ENCODE results near the gene SLC9A3. TPM values are rescaled to one million over a fixed set of nuclear protein-coding genes. Genes with fewer than 3 reads are reported as not detected.

SLC9A3 gene
- total RNA-seq, 2 donors from 2014 or later, result 1.6 to 2.2 TPM

- Mint-ChIP-seq H3K27ac (no peak overlapping the region), H3K4me3 (no peak overlapping the region), H3K27me3 (peaks cover 12% of the 10 kb centered on the region), H3K4me1 (no peaks in the 10 kb centered on the region), H3K36me3 (ENCODE audit: low read depth) (no peaks in the 10 kb centered on the region), H3K9me3 (no peaks in the 10 kb centered on the region)
- ATAC-seq (replicated peaks), result no peak
Observed at GRCh38 chr5:501105-501830, 23.0 kb downstream of the SLC9A3 start.

GRCh38 chr5:500491-500890, 23.8 kb downstream of the SLC9A3 start:
- no peak for ATAC-seq (replicated peaks)
- no peaks in the 10 kb centered on the region for H3K36me3 Mint-ChIP-seq (ENCODE audit: low read depth)
- no peaks in the 10 kb centered on the region for H3K4me1 Mint-ChIP-seq
- H3K27ac Mint-ChIP-seq, result no peak overlapping the region
- H3K27me3 Mint-ChIP-seq, result peaks cover 12% of the 10 kb centered on the region
- no peak overlapping the region for H3K4me3 Mint-ChIP-seq
- H3K9me3 Mint-ChIP-seq, result no peaks in the 10 kb centered on the region

- H3K9me3 Mint-ChIP-seq, result no peaks in the 10 kb centered on the region
Observed at GRCh38 chr5:499233-500209, 24.7 kb downstream of the SLC9A3 start.

GRCh38 chr5:497871-498509, 26.3 kb downstream of the SLC9A3 start:
- Mint-ChIP-seq H3K4me1 (no peaks in the 10 kb centered on the region), H3K27me3 (peaks cover 10% of the 10 kb centered on the region), H3K9me3 (no peaks in the 10 kb centered on the region), H3K4me3 (no peak overlapping the region), H3K36me3 (ENCODE audit: low read depth) (no peaks in the 10 kb centered on the region), H3K27ac (no peak overlapping the region)
- no peak for ATAC-seq (replicated peaks)

More at GRCh38 chr5:499233-500209, 24.7 kb downstream of the SLC9A3 start:
- Mint-ChIP-seq H3K27ac (no peak overlapping the region), H3K4me1 (no peaks in the 10 kb centered on the region), H3K27me3 (peaks cover 12% of the 10 kb centered on the region), H3K4me3 (no peak overlapping the region), H3K36me3 (ENCODE audit: low read depth) (no peaks in the 10 kb centered on the region)
- ATAC-seq (replicated peaks), result no peak

GRCh38 chr5:497090-497700, 27.1 kb downstream of the SLC9A3 start:
- no peaks in the 10 kb centered on the region for H3K9me3 Mint-ChIP-seq
- peaks cover 8% of the 10 kb centered on the region for H3K27me3 Mint-ChIP-seq
- H3K36me3 Mint-ChIP-seq (ENCODE audit: low read depth), result no peaks in the 10 kb centered on the region
- no peak overlapping the region for H3K27ac Mint-ChIP-seq
- no peak for ATAC-seq (replicated peaks)
- no peaks in the 10 kb centered on the region for H3K4me1 Mint-ChIP-seq
- H3K4me3 Mint-ChIP-seq, result no peak overlapping the region

GRCh38 chr5:496028-496427, 28.2 kb downstream of the SLC9A3 start:
- peaks cover 8% of the 10 kb centered on the region for H3K27me3 Mint-ChIP-seq
- no peaks in the 10 kb centered on the region for H3K9me3 Mint-ChIP-seq
- H3K36me3 Mint-ChIP-seq (ENCODE audit: low read depth), result no peaks in the 10 kb centered on the region
- no peak for ATAC-seq (replicated peaks)
- H3K27ac Mint-ChIP-seq, result no peak overlapping the region
- H3K4me1 Mint-ChIP-seq, result no peaks in the 10 kb centered on the region
- H3K4me3 Mint-ChIP-seq, result no peak overlapping the region

- no peaks in the 10 kb centered on the region for H3K36me3 Mint-ChIP-seq (ENCODE audit: low read depth)
- no peak for ATAC-seq (replicated peaks)
- H3K27me3 Mint-ChIP-seq, result peaks cover 5% of the 10 kb centered on the region
- H3K4me3 Mint-ChIP-seq, result no peak overlapping the region
- H3K27ac Mint-ChIP-seq, result no peak overlapping the region
- no peaks in the 10 kb centered on the region for H3K9me3 Mint-ChIP-seq
- no peaks in the 10 kb centered on the region for H3K4me1 Mint-ChIP-seq
Observed at GRCh38 chr5:494667-495255, 29.5 kb downstream of the SLC9A3 start.

- Mint-ChIP-seq H3K4me3 (no peak overlapping the region), H3K4me1 (no peaks in the 10 kb centered on the region), H3K27ac (no peak overlapping the region), H3K9me3 (no peaks in the 10 kb centered on the region), H3K36me3 (ENCODE audit: low read depth) (no peaks in the 10 kb centered on the region), H3K27me3 (peaks cover 5% of the 10 kb centered on the region)
- no peak for ATAC-seq (replicated peaks)
Observed at GRCh38 chr5:493758-494157, 30.5 kb downstream of the SLC9A3 start.

GRCh38 chr5:493119-493701, 31.0 kb downstream of the SLC9A3 start:
- no peak for ATAC-seq (replicated peaks)
- Mint-ChIP-seq H3K36me3 (ENCODE audit: low read depth) (no peaks in the 10 kb centered on the region), H3K9me3 (no peaks in the 10 kb centered on the region), H3K4me3 (no peak overlapping the region), H3K4me1 (no peaks in the 10 kb centered on the region), H3K27ac (no peak overlapping the region), H3K27me3 (peaks cover 3% of the 10 kb centered on the region)

- Mint-ChIP-seq H3K4me3 (no peak overlapping the region), H3K36me3 (ENCODE audit: low read depth) (no peaks in the 10 kb centered on the region), H3K27ac (no peak overlapping the region), H3K4me1 (no peaks in the 10 kb centered on the region), H3K9me3 (no peaks in the 10 kb centered on the region), H3K27me3 (no peaks in the 10 kb centered on the region)
- ATAC-seq (replicated peaks), result no peak
Observed at GRCh38 chr5:492314-492893, 31.8 kb downstream of the SLC9A3 start.

- no peak overlapping the region for H3K27ac Mint-ChIP-seq
- H3K36me3 Mint-ChIP-seq (ENCODE audit: low read depth), result no peaks in the 10 kb centered on the region
- H3K27me3 Mint-ChIP-seq, result no peaks in the 10 kb centered on the region
Observed at GRCh38 chr5:491856-492155, 32.4 kb downstream of the SLC9A3 start.

GRCh38 chr5:491119-491855, 33.0 kb downstream of the SLC9A3 start:
- no peak overlapping the region for H3K27ac Mint-ChIP-seq
- no peak for ATAC-seq (replicated peaks)
- H3K36me3 Mint-ChIP-seq (ENCODE audit: low read depth), result no peaks in the 10 kb centered on the region
- H3K4me3 Mint-ChIP-seq, result no peak overlapping the region
- H3K4me1 Mint-ChIP-seq, result no peaks in the 10 kb centered on the region
- no peaks in the 10 kb centered on the region for H3K9me3 Mint-ChIP-seq
- no peaks in the 10 kb centered on the region for H3K27me3 Mint-ChIP-seq

More at GRCh38 chr5:491856-492155, 32.4 kb downstream of the SLC9A3 start:
- no peak for ATAC-seq (replicated peaks)
- no peaks in the 10 kb centered on the region for H3K4me1 Mint-ChIP-seq
- no peaks in the 10 kb centered on the region for H3K9me3 Mint-ChIP-seq
- H3K4me3 Mint-ChIP-seq, result no peak overlapping the region

Measured in activated T-helper 17 cell treated with anti-CD3 and anti-CD28 coated beads, Interleukin-2, amount 50 U/mL, for 72 hours (primary cell).